Gastrocnemius medialis (tissue), 4 donors: Measurements from ENCODE around the gene NSUN2.

Source experiments
- CTCF ChIP-seq, 5 experiments: fragments of 450-650 bp in 3 of 5; fragments of 200-600 bp in 2 of 5; sonication (generic) in 2 of 5; IDR thresholded peaks in 4 of 5; conservative IDR thresholded peaks in 1 of 5; 1 replicate in 4 of 5; 2 replicates in 1 of 5; pipeline ENCODE4 v1.5.1; 2016 to 2019; ENCODE audit warnings: antibody characterized with exemption in 5 of 5, mild to moderate bottlenecking in 3 of 5, moderate library complexity in 3 of 5
- POLR2A ChIP-seq, 2 donors: fragments of 450-650 bp; IDR thresholded peaks; one replicate each; pipeline ENCODE4 v1.6.1; 2017; ENCODE audit warnings: antibody characterized with exemption in 2 of 2, mild to moderate bottlenecking in 2 of 2, moderate library complexity in 2 of 2

- no peak for TF ChIP-seq CTCF (IDR thresholded peaks at IDR 0.05 in 4 of 5, conservative IDR thresholded peaks at IDR 0.05 in 1 of 5)
- no peak for TF ChIP-seq POLR2A (IDR thresholded peaks at IDR 0.05)
Measured at GRCh38 chr5:6606884-6607558, 25.8 kb downstream of the NSUN2 start.
